Fibroblast of skin of right quadriceps (primary cell): ENCODE results near the gene HMCN1.
A peak's percentile ranks its signal among the peaks of the same experiment; 100 is the strongest.
"Not testable (repeated sequence)": the region's sequence is repeated elsewhere in the genome, so short reads cannot be mapped to it uniquely, and the experiment has no call there.

ENCODE experiments used
- DNase-seq: peaks from one replicate; pipeline ENCODE4 v3.0.0-alpha.2; 2013

Gene HMCN1

GRCh38 chr1:186099336-186100104, 365.3 kb downstream of the HMCN1 start:
- DNase-seq, result peak; percentile 45

GRCh38 chr1:186102107-186102506, 367.9 kb downstream of the HMCN1 start:
- DNase-seq, result no peak

DNA sequence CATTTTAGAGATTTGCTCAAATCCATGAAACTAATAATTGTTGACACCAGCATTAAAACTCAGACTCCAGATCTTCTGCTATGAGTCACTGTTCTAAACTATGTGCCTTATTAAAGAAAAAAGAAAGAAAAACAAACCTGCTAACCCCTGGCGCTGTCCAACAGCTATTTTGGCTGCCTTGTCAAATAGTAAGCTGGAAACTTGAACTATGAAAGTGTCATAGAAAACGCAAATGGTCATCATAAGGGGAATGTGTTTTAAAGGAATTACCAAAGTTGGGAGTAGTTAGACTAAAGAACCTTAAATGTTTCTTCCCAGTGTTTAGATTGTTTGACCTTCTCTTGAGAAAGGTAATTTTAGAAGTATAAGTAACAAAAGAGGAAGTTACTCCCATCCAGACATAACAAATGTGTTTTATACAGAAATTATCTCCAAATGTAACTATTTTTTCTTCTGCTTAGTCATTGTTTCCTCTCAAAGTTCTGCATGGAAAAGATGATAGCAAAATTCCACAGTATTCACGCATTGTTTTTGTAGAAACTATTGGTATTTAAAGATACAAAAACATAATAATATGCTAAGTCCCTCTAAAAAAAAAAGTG, 368.5 kb downstream of the HMCN1 start:
- peak; percentile 76 for DNase-seq

DNA sequence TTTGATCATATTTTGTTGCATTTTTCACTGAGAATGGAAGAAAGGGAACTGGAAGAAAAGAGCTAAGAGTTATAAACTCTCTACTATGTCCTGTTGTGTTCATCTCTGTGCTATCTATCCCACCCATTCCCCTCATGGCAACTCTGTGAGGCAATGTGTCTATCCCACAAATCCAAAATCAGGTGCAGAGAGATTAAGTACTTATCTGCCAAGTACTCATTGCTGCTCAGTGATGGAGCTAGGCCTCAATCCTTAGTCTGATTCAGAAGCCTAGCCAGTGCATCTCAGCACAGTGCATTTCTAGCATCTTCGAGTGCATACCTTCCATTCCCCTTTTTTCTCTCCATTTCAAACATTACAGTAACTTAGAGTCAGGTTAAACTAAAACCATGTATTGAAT, 370.3 kb downstream of the HMCN1 start:
- no peak for DNase-seq

DNA sequence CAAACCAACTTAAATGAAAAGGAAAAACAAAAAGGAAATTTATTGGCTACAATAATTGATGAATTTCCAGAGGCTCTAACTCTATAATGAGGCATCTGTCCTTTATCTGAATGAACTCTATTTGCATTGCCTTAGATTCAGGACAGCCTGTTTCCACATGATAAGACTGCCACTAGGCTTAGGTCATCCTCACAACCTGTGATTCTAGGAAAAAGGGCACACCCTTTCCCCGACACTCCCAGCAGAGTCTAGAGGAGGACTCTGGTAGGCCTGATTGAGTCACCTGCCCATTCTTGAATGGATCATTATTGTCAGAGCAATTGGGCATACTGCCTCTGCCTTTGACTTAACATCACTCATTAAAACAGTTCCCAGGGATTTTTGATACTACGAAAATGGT, 378.1 kb downstream of the HMCN1 start:
- no peak for DNase-seq

- peak; percentile 14 for DNase-seq
Measured at GRCh38 chr1:186113461-186113860, 379.3 kb downstream of the HMCN1 start.

DNA sequence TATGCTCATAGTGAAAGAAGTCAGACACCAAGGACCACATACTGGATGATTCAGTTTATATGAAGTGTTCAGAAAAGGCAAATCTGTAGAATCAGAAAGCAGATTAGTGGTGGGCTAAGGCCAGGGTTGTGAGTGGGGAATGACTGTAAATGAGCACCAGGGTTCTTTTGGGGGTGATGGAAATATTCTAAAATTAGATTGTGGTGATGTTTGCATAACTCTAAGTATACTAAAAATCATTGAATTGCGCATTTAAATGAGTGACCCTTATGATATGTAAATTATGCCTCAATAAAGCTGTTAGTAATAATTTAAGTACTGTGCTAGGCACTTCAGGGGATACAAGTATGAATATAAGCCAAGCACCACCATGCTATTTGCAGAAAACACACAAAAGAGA, 384.5 kb downstream of the HMCN1 start:
- no peak for DNase-seq

- no peak for DNase-seq
Measured at GRCh38 chr1:186122837-186123236, 388.6 kb downstream of the HMCN1 start.

GRCh38 chr1:186125035-186125434, 390.8 kb downstream of the HMCN1 start:
- no peak for DNase-seq

DNA sequence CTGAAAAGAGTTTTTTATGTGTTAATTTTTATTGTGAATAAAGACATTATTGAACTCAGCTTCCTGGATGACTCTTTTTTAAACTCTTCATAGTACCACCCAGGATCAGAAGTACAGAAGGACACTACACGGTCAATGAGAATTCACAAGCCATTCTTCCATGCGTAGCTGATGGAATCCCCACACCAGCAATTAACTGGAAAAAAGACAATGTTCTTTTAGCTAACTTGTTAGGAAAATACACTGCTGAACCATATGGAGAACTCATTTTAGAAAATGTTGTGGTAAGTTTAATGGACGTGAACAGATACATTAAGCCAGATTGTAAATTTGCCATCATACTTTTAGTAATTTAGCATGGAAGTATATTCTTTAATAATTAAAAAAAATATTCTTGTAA, 391.3 kb downstream of the HMCN1 start:
- no peak for DNase-seq

- DNase-seq, result no peak
Measured at GRCh38 chr1:186129758-186130157, 395.6 kb downstream of the HMCN1 start.

DNA sequence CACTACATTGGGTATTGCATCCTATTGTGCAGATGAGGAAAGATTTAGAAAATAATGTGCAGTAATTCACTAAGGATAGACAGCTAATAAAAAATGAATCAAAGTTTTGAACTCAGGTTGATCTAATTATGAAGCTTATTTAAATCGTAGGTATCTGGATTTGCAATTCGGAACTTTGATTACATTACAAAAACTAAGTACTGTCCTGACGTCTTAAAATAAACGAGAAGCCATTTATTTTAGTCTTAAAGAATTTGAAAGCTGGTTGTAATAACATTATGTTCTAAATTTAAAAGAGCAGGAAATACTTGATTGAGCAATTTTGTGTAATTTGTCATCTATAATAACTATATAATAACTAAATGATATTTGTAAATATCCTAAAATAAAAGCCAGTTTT, 404.9 kb downstream of the HMCN1 start:
- no peak for DNase-seq

- peak; percentile 64 for DNase-seq
Measured at GRCh38 chr1:186139701-186140100, 405.5 kb downstream of the HMCN1 start.

DNA sequence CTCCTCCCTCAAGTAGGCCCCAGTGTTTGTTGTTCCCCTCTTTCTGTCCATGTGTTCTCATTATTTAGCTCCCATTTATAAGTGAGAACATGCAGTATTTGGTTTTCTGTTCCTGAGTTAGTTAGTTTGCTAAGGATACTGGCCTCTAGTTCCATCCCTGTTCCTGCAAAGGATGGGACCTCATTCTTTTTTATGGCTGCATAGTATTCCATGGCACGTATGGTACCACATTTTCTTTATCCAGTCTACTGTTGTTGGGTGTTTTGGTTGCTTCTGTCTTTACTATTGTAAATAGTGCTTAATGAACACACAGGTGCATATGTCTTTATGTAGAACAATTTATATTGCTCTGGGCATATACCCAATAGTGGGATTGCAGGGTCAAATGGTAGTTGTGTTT, 408.0 kb downstream of the HMCN1 start:
- DNase-seq, result no peak

DNA sequence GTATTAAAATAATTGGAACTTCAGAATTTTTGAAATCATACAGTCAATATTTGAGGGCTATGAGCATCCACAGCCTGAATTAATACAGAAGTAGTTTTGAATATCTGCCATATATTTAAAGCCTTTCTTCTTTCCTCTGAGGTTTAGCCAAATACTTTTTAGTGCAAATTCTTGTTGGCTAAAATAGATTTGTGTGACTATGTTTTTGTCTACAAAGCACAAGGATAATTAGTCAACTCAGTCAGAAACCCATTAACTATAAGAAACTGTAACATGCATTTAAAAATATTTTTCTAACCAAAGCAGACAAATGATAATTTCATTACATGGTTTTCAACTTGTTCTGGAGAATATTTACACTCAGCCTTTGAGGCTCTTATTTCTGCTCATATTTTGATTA, 408.7 kb downstream of the HMCN1 start:
- no peak for DNase-seq

DNA sequence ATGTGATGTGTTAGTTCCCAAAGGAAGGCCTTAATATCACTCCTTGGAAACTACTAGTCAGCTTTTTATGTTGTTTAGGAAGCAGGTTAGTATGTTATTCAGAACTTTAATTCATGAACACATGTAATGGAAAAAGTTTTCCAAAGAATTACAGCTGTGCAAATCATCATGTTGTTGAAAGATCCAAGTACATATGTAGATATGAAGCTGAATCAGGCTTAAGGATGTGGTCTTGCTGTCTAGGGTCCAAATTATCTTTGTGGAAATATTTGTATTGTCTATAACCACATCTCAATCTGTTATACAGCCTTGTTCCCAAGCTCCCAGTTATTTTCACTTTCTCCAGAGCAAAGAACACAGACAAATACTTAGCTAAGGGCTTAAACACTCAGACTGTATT, 409.3 kb downstream of the HMCN1 start:
- DNase-seq, result peak; percentile 34

- no peak for DNase-seq
Measured at GRCh38 chr1:186144505-186144904, 410.3 kb downstream of the HMCN1 start.

- DNase-seq, result no peak
Measured at GRCh38 chr1:186146974-186147373, 412.8 kb downstream of the HMCN1 start.

GRCh38 chr1:186149591-186149990, 415.4 kb downstream of the HMCN1 start:
- DNase-seq, result no peak

- DNase-seq, result no peak
Measured at GRCh38 chr1:186152227-186152619, 418.0 kb downstream of the HMCN1 start.

- peak; percentile 68 for DNase-seq
Measured at GRCh38 chr1:186152620-186153239, 418.5 kb downstream of the HMCN1 start.

- DNase-seq, result peak; percentile 9
Measured at GRCh38 chr1:186154651-186155050, 420.5 kb downstream of the HMCN1 start.

- peak; percentile 79 for DNase-seq
Measured at GRCh38 chr1:186155594-186155993, 421.4 kb downstream of the HMCN1 start.

DNA sequence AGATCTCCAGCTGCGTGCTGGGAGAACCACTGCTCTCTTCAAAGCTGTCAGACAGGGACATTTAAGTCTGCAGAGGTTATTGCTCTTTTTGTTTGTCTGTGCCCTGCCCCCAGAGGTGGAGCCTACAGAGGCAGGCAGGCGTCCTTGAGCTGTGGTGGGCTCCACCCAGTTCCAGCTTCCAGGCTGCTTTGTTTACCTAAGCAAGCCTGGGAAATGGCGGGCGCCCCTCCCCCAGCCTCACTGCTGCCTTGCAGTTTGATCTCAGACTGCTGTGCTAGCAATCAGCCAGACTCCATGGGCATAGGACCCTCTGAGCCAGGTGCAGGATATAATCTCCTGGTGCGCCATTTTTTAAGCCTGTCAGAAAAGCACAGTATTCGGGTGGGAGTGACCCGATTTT, 428.7 kb downstream of the HMCN1 start:
- DNase-seq, result not testable (repeated sequence)
